ENCODE data around the gene C4BPA. TPM values are rescaled to one million over a fixed set of nuclear protein-coding genes. Genes with fewer than 3 reads are reported as not detected.

Gene C4BPA
- polyA plus RNA-seq, 4 donors = 0.07 to 2.4 (median 0.22) TPM; not detected in 1

- FAIRE-seq (no peak), DNase-seq (peak in 1 of 2 donors; percentile 40)
- Histone ChIP-seq H3K9me3 (ENCODE audit: control insufficient read depth in 2 of 2, insufficient read depth in 1 of 2, low read depth in 1 of 2, low read length in 1 of 2) (no peaks in the 10 kb centered on the region), H3K27me3 (ENCODE audit: control insufficient read depth in 3 of 3, insufficient read depth in 3 of 3, low read length in 3 of 3) (no peaks in the 10 kb centered on the region), H3K36me3 (ENCODE audit: control insufficient read depth in 3 of 3, insufficient read depth in 2 of 3, low read depth in 1 of 3, low read length in 3 of 3) (peaks cover 3 to 14% (median 13%) of the 10 kb centered on the region in 3 donors), H3K4me3 (ENCODE audit: low read depth in 1 of 3, low read length in 3 of 3) (no peak overlapping the region), H3K27ac (ENCODE audit: low read depth in 1 of 3, low read length in 2 of 3) (no peak overlapping the region), H3K4me1 (ENCODE audit: control insufficient read depth in 3 of 3, insufficient read depth in 2 of 3, low read depth in 1 of 3, low read length in 2 of 3) (peaks cover 0 to 5% (median 0%) of the 10 kb centered on the region in 3 donors)
- WGBS, 3 donors = 61 to 76% (median 64%) methylated on average over 6 of the region's 6 CpGs
Observed at GRCh38 chr1:207079706-207080241, 24.3 kb upstream of the C4BPA start.

GRCh38 chr1:207081088-207081487, 22.9 kb upstream of the C4BPA start:
- FAIRE-seq (no peak), DNase-seq (peak in 1 of 2 donors; percentile 43)
- H3K4me3 ChIP-seq (ENCODE audit: low read depth in 1 of 3, low read length in 3 of 3) = no peak overlapping the region
- H3K27me3 ChIP-seq (ENCODE audit: control insufficient read depth in 3 of 3, insufficient read depth in 3 of 3, low read length in 3 of 3) = no peaks in the 10 kb centered on the region
- peaks cover 0 to 5% (median 2%) of the 10 kb centered on the region in 3 donors for H3K4me1 ChIP-seq (ENCODE audit: control insufficient read depth in 3 of 3, insufficient read depth in 2 of 3, low read depth in 1 of 3, low read length in 2 of 3)
- H3K36me3 ChIP-seq (ENCODE audit: control insufficient read depth in 3 of 3, insufficient read depth in 2 of 3, low read depth in 1 of 3, low read length in 3 of 3) = peaks cover 3 to 14% (median 10%) of the 10 kb centered on the region in 3 donors
- no peak overlapping the region for H3K27ac ChIP-seq (ENCODE audit: low read depth in 1 of 3, low read length in 2 of 3)
- WGBS, 3 donors = 22 to 47% (median 27%) methylated on average over 2 of the region's 2 CpGs
- H3K9me3 ChIP-seq (ENCODE audit: control insufficient read depth in 2 of 2, insufficient read depth in 1 of 2, low read depth in 1 of 2, low read length in 1 of 2) = no peaks in the 10 kb centered on the region

GRCh38 chr1:207081806-207082205, 22.2 kb upstream of the C4BPA start:
- no peak overlapping the region for H3K27ac ChIP-seq (ENCODE audit: low read depth in 1 of 3, low read length in 2 of 3)
- 76 to 91% (median 79%) methylated on average over 2 of the region's 2 CpGs for WGBS, 3 donors
- FAIRE-seq = no peak

GRCh38 chr1:207084232-207084631, 19.8 kb upstream of the C4BPA start:
- no peak overlapping the region for H3K4me3 ChIP-seq (ENCODE audit: low read depth in 1 of 3, low read length in 3 of 3)
- DNase-seq (no peak), FAIRE-seq (no peak)
- H3K4me1 ChIP-seq (ENCODE audit: control insufficient read depth in 3 of 3, insufficient read depth in 2 of 3, low read depth in 1 of 3, low read length in 2 of 3) = peaks cover 0 to 10% (median 2%) of the 10 kb centered on the region in 3 donors
- H3K27me3 ChIP-seq (ENCODE audit: control insufficient read depth in 3 of 3, insufficient read depth in 3 of 3, low read length in 3 of 3) = no peaks in the 10 kb centered on the region
- no peak overlapping the region for H3K27ac ChIP-seq (ENCODE audit: low read depth in 1 of 3, low read length in 2 of 3)
- WGBS, 3 donors = 62 to 73% (median 66%) methylated on average over 2 of the region's 2 CpGs
- no peaks in the 10 kb centered on the region for H3K9me3 ChIP-seq (ENCODE audit: control insufficient read depth in 2 of 2, insufficient read depth in 1 of 2, low read depth in 1 of 2, low read length in 1 of 2)
- H3K36me3 ChIP-seq (ENCODE audit: control insufficient read depth in 3 of 3, insufficient read depth in 2 of 3, low read depth in 1 of 3, low read length in 3 of 3) = peaks cover 0 to 7% (median 2%) of the 10 kb centered on the region in 3 donors

More at GRCh38 chr1:207081806-207082205, 22.2 kb upstream of the C4BPA start:
- Histone ChIP-seq H3K36me3 (ENCODE audit: control insufficient read depth in 3 of 3, insufficient read depth in 2 of 3, low read depth in 1 of 3, low read length in 3 of 3) (peaks cover 0 to 14% (median 10%) of the 10 kb centered on the region in 3 donors), H3K4me3 (ENCODE audit: low read depth in 1 of 3, low read length in 3 of 3) (no peak overlapping the region), H3K4me1 (ENCODE audit: control insufficient read depth in 3 of 3, insufficient read depth in 2 of 3, low read depth in 1 of 3, low read length in 2 of 3) (peaks cover 0 to 5% (median 2%) of the 10 kb centered on the region in 3 donors), H3K27me3 (ENCODE audit: control insufficient read depth in 3 of 3, insufficient read depth in 3 of 3, low read length in 3 of 3) (no peaks in the 10 kb centered on the region), H3K9me3 (ENCODE audit: control insufficient read depth in 2 of 2, insufficient read depth in 1 of 2, low read depth in 1 of 2, low read length in 1 of 2) (no peaks in the 10 kb centered on the region)
- DNase-seq = no peak

GRCh38 chr1:207084701-207085180, 19.3 kb upstream of the C4BPA start:
- Histone ChIP-seq H3K36me3 (ENCODE audit: control insufficient read depth in 3 of 3, insufficient read depth in 2 of 3, low read depth in 1 of 3, low read length in 3 of 3) (peaks cover 0 to 4% (median 0%) of the 10 kb centered on the region in 3 donors), H3K27me3 (ENCODE audit: control insufficient read depth in 3 of 3, insufficient read depth in 3 of 3, low read length in 3 of 3) (no peaks in the 10 kb centered on the region), H3K4me1 (ENCODE audit: control insufficient read depth in 3 of 3, insufficient read depth in 2 of 3, low read depth in 1 of 3, low read length in 2 of 3) (peaks cover 0 to 14% (median 3%) of the 10 kb centered on the region in 3 donors), H3K27ac (ENCODE audit: low read depth in 1 of 3, low read length in 2 of 3) (no peak overlapping the region), H3K9me3 (ENCODE audit: control insufficient read depth in 2 of 2, insufficient read depth in 1 of 2, low read depth in 1 of 2, low read length in 1 of 2) (no peaks in the 10 kb centered on the region), H3K4me3 (ENCODE audit: low read depth in 1 of 3, low read length in 3 of 3) (no peak overlapping the region)
- FAIRE-seq (no peak), DNase-seq (peak; percentile 75 to 87)
- WGBS, 3 donors = 16 to 25% (median 17%) methylated on average over 8 of the region's 8 CpGs

- no peaks in the 10 kb centered on the region for H3K9me3 ChIP-seq (ENCODE audit: control insufficient read depth in 2 of 2, insufficient read depth in 1 of 2, low read depth in 1 of 2, low read length in 1 of 2)
- 52 to 75% (median 69%) methylated on average over 3 of the region's 3 CpGs for WGBS, 3 donors
- FAIRE-seq (no peak), DNase-seq (no peak)
- H3K27ac ChIP-seq (ENCODE audit: low read depth in 1 of 3, low read length in 2 of 3) = no peak overlapping the region
- no peaks in the 10 kb centered on the region for H3K36me3 ChIP-seq (ENCODE audit: control insufficient read depth in 3 of 3, insufficient read depth in 2 of 3, low read depth in 1 of 3, low read length in 3 of 3)
- no peak overlapping the region for H3K4me3 ChIP-seq (ENCODE audit: low read depth in 1 of 3, low read length in 3 of 3)
- H3K4me1 ChIP-seq (ENCODE audit: control insufficient read depth in 3 of 3, insufficient read depth in 2 of 3, low read depth in 1 of 3, low read length in 2 of 3) = peaks cover 3 to 14% (median 4%) of the 10 kb centered on the region in 3 donors
- H3K27me3 ChIP-seq (ENCODE audit: control insufficient read depth in 3 of 3, insufficient read depth in 3 of 3, low read length in 3 of 3) = no peaks in the 10 kb centered on the region
Observed at GRCh38 chr1:207085887-207086286, 18.1 kb upstream of the C4BPA start.

GRCh38 chr1:207088161-207088560, 15.9 kb upstream of the C4BPA start:
- H3K36me3 ChIP-seq (ENCODE audit: control insufficient read depth in 3 of 3, insufficient read depth in 2 of 3, low read depth in 1 of 3, low read length in 3 of 3) = no peaks in the 10 kb centered on the region
- no peaks in the 10 kb centered on the region for H3K27me3 ChIP-seq (ENCODE audit: control insufficient read depth in 3 of 3, insufficient read depth in 3 of 3, low read length in 3 of 3)
- H3K9me3 ChIP-seq (ENCODE audit: control insufficient read depth in 2 of 2, insufficient read depth in 1 of 2, low read depth in 1 of 2, low read length in 1 of 2) = no peaks in the 10 kb centered on the region
- peak in 1 of 2 donors; percentile 24 for DNase-seq
- WGBS, 3 donors = 59 to 84% (median 77%) methylated on average over 2 of the region's 2 CpGs
- H3K4me1 ChIP-seq (ENCODE audit: control insufficient read depth in 3 of 3, insufficient read depth in 2 of 3, low read depth in 1 of 3, low read length in 2 of 3) = peaks cover 3 to 14% (median 4%) of the 10 kb centered on the region in 3 donors
- no peak overlapping the region for H3K4me3 ChIP-seq (ENCODE audit: low read depth in 1 of 3, low read length in 3 of 3)
- FAIRE-seq = no peak
- no peak overlapping the region for H3K27ac ChIP-seq (ENCODE audit: low read depth in 1 of 3, low read length in 2 of 3)

GRCh38 chr1:207088701-207089626, 15.1 kb upstream of the C4BPA start, which contains the start of gene C4BPB:
C4BPB (plus strand) TSS chr1:207088860; CDS start chr1:207089532, 672 bp downstream.
- peak within 1 kb of the TSS in 2 of 3 donors; percentile 7 to 90 for H3K27ac ChIP-seq (ENCODE audit: low read depth in 1 of 3, low read length in 2 of 3)
- DNase-seq = peak; percentile 62 to 97
- no peaks in the 10 kb centered on the region for H3K36me3 ChIP-seq (ENCODE audit: control insufficient read depth in 3 of 3, insufficient read depth in 2 of 3, low read depth in 1 of 3, low read length in 3 of 3)
- 14 to 50% (median 30%) methylated on average over 9 of the region's 9 CpGs for WGBS, 3 donors
- H3K27me3 ChIP-seq (ENCODE audit: control insufficient read depth in 3 of 3, insufficient read depth in 3 of 3, low read length in 3 of 3) = no peaks in the 10 kb centered on the region
- FAIRE-seq = no peak
- no peak within 1 kb of the TSS for H3K4me3 ChIP-seq (ENCODE audit: low read depth in 1 of 3, low read length in 3 of 3)
- H3K4me1 ChIP-seq (ENCODE audit: control insufficient read depth in 3 of 3, insufficient read depth in 2 of 3, low read depth in 1 of 3, low read length in 2 of 3) = peaks cover 3 to 14% (median 4%) of the 10 kb centered on the region in 3 donors
- no peaks in the 10 kb centered on the region for H3K9me3 ChIP-seq (ENCODE audit: control insufficient read depth in 2 of 2, insufficient read depth in 1 of 2, low read depth in 1 of 2, low read length in 1 of 2)
